Measurements from ENCODE around the gene ZCCHC7. TPM values are rescaled to one million over a fixed set of nuclear protein-coding genes. Genes with fewer than 3 reads are reported as not detected.

Gene ZCCHC7
- total and polyA plus RNA-seq, 2 of the 8 experiments (the other 6 are each of a cell fraction or from before 2014, with no cell fraction given): 12.2 to 27.5 TPM

- Histone ChIP-seq H2BK5ac (ENCODE audit: low read depth, low read length) (no peak overlapping the region), H3K4me1 (replicated peaks in 1 of 4; ENCODE audit: control insufficient read depth in 3 of 4, insufficient read depth in 4 of 4, low read length in 3 of 4) (no peaks in the 10 kb centered on the region), H3K4me3 (ENCODE audit: extremely low read depth in 1 of 4, insufficient read depth in 2 of 4, low read depth in 3 of 4, low read length in 4 of 4) (no peak overlapping the region), H3K56ac (replicated peaks; ENCODE audit: insufficient read length, low read depth, low read length) (no peak overlapping the region), H4K5ac (ENCODE audit: insufficient read length, low read depth, low read length) (no peak overlapping the region), H3K79me1 (ENCODE audit: low read depth, low read length) (no peaks in the 10 kb centered on the region; the same call in 1 of the 2 replicates), H3K36me3 (ENCODE audit: control insufficient read depth in 2 of 4, insufficient read depth in 4 of 4, low read length in 3 of 4) (0 out of 8 replicates have a peak, but pooled peaks cover 0 to 3% (median 0%) of the 10 kb centered on the region in 4 experiments), H3K9me3 (ENCODE audit: insufficient read depth in 2 of 2, low read depth in 1 of 2, low read length in 1 of 2) (no peaks in the 10 kb centered on the region), H2BK120ac (replicated peaks; ENCODE audit: low read depth, low read length) (no peak overlapping the region), H3K79me2 (ENCODE audit: control insufficient read depth in 1 of 2, insufficient read depth in 2 of 2, low read length in 2 of 2) (peaks cover 0 to 7% of the 10 kb centered on the region in 2 experiments; a peak in 2 of 4 replicates), H3K14ac (ENCODE audit: insufficient read length) (no peak overlapping the region), H3K23ac (ENCODE audit: insufficient read length) (no peak overlapping the region), H4K8ac (ENCODE audit: extremely low read depth, insufficient read depth, low read length) (no peak overlapping the region), H4K20me1 (replicated peaks in 1 of 2; ENCODE audit: control insufficient read depth in 1 of 2, insufficient read depth in 2 of 2, low read length in 2 of 2) (no peaks in the 10 kb centered on the region), H3K18ac (ENCODE audit: extremely low read depth, low read length) (no peak overlapping the region), H3K4me2 (ENCODE audit: insufficient read depth in 1 of 2, low read depth in 2 of 2, low read length in 2 of 2) (no peak overlapping the region), H4K91ac (replicated peaks; ENCODE audit: insufficient read length, low read length) (no peak overlapping the region), H2BK12ac (ENCODE audit: low read depth, low read length) (no peak overlapping the region), H3K4ac (replicated peaks; ENCODE audit: insufficient read length, low read depth, low read length) (no peak overlapping the region), H3K23me2 (ENCODE audit: low read depth, low read length) (no peaks in the 10 kb centered on the region), H3K9ac (replicated peaks in 1 of 4; ENCODE audit: extremely low read depth in 1 of 4, low read depth in 3 of 4, low read length in 3 of 4) (no peak overlapping the region), H2AFZ (ENCODE audit: low read length) (no peak overlapping the region), H3K27ac (ENCODE audit: low read depth, low read length) (no peak overlapping the region), H2BK15ac (ENCODE audit: low read length) (no peak overlapping the region), H2AK5ac (ENCODE audit: low read depth, low read length) (no peak overlapping the region), H3K27me3 (replicated peaks in 1 of 4; ENCODE audit: control insufficient read depth in 3 of 4, extremely low read depth in 1 of 4, insufficient read depth in 3 of 4, low read length in 3 of 4) (no peaks in the 10 kb centered on the region), H2BK20ac (ENCODE audit: low read length) (no peak overlapping the region)
- no peak for DNase-seq (ENCODE audit: low read depth in 1 of 2, low spot score in 2 of 2)
- ChIA-PET CTCF (ENCODE audit: partially characterized antibody) (interaction anchor here (0.7 to 1.0 kb wide), 2 partner anchors 24 to 100 kb away, joined by 3 read pairs; no protein-coding TSS in a partner anchor), POLR2A (ENCODE audit: partially characterized antibody) (no interaction called here)
- 94% methylated on average over 6 of the region's 6 CpGs; no CpG with 5 or more reads in 1 of the 2 experiments for WGBS, 2 experiments (ENCODE audit: extremely low coverage in 1 of 2, insufficient coverage in 1 of 2, insufficient read length in 1 of 2, insufficient replicate concordance in 2 of 2, low coverage in 1 of 2, low lambda C conversion rate in 2 of 2, missing lambda C conversion rate in 1 of 2)
- FAIRE-seq: no peak
- TF ChIP-seq CBX5 (IDR thresholded peaks at IDR 0.05; ENCODE audit: low read depth, low read length): no peak
- no peak for TF ChIP-seq SIN3A (conservative IDR thresholded peaks at IDR 0.05 in 1 of 2, IDR thresholded peaks at IDR 0.05 in 1 of 2; ENCODE audit: low read depth in 1 of 2, low read length in 2 of 2)
- TF ChIP-seq NRF1 (IDR thresholded peaks at IDR 0.05; ENCODE audit: low read depth, low read length): no peak
- TF ChIP-seq NANOG (IDR thresholded peaks at IDR 0.05; ENCODE audit: insufficient read depth, low read depth, low read length, poor library complexity, severe bottlenecking): no peak
- no peak for TF ChIP-seq USF2 (IDR thresholded peaks at IDR 0.05; ENCODE audit: low read length)
- TF ChIP-seq RBBP5 (IDR thresholded peaks at IDR 0.05; ENCODE audit: borderline replicate concordance, low read depth, low read length): no peak
- no peak for TF ChIP-seq ASH2L (IDR thresholded peaks at IDR 0.05; ENCODE audit: low read length)
- no peak for TF ChIP-seq SAP30 (IDR thresholded peaks at IDR 0.05; ENCODE audit: insufficient read depth, insufficient replicate concordance, low read length)
- TF ChIP-seq SP2 (IDR thresholded peaks at IDR 0.05; ENCODE audit: low read length): no peak
- no peak for TF ChIP-seq CHD1 (IDR thresholded peaks at IDR 0.05; ENCODE audit: low read depth, low read length)
- no peak for TF ChIP-seq SIX5 (IDR thresholded peaks at IDR 0.05; ENCODE audit: low read depth, low read length)
- no peak for TF ChIP-seq MAFK (IDR thresholded peaks at IDR 0.05; ENCODE audit: low read depth, low read length)
Observed at GRCh38 chr9:37156205-37156604, 35.8 kb downstream of the ZCCHC7 start.
